ENCODE data around the gene MSH3.
A peak's percentile ranks its signal among the peaks of the same experiment; 100 is the strongest.
"Not testable (repeated sequence)": the region's sequence is repeated elsewhere in the genome, so short reads cannot be mapped to it uniquely, and the experiment has no call there.

Gene MSH3

DNA sequence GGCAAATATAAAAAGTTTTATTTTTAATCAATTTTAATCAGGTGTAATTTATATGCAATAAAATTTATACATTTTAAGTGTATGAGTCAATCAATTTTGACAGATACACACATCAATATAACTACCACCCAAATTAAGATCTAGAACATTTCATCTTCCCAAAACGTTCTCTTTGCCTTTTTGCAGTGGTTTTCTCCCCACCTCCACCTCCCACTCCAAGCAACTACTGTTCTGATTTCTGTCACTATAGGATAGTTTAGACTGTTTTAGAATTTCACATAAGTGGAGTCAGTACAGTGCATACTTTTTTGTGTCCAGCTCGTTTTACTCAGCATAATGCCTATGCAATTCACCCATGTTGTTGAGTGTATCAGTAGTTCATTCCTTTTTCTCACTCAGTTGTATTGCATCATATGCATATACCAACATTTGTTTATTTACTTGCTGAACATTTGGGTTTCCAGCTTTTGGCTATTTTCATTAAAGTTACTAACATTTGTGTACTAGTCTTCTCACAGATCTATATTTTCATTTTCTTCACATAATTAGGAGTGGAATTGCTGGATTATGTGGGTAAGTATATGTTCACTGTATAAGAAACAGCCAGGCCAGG, 52.5 kb downstream of the MSH3 start:
- no peak for DNase-seq (ENCODE audit: low read depth)

DNA sequence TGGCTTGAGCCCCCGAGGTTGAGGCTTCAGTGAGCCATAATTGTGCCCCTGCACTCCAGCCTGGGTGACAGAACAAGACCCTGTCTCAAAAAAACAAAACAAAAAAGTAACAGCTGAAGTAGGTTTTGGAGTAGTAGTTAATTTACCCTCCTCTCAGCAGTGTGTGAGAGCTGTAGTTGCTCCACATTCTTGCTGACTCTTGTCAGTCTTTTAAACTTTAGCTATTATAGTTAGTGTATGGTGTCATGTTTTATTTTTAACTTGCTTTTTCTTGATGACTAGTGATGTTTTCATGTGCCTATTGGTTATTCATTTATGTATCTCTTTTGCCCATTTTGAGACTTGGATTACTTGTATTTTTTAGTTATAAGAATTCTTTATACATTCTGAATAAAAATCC, 53.2 kb downstream of the MSH3 start:
- peak; percentile 24 for DNase-seq (ENCODE audit: low read depth)

DNA sequence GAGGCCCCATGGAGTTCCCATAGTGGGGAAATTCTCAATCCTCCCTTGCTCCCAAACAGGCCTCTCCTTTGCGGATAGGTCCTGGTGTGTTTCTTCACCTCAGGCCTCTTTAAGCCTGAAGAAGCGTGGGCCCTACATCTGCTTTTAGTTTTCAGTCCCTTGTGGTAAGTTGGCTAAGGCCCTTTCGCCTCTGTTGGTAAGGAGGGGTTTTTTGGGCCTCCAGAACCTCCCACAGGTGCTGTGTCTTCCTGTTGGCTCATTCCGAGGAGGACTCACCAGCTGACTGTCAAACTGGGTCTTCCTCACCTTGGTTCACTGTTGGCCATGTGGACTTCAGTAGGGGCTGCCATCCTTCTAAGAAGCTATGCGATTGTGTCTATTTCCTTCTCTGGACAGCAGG, 56.8 kb downstream of the MSH3 start:
- DNase-seq (ENCODE audit: low read depth) = no peak

- no peak for DNase-seq (ENCODE audit: low read depth)
Observed at GRCh38 chr5:80711938-80712337, 57.5 kb downstream of the MSH3 start.

DNA sequence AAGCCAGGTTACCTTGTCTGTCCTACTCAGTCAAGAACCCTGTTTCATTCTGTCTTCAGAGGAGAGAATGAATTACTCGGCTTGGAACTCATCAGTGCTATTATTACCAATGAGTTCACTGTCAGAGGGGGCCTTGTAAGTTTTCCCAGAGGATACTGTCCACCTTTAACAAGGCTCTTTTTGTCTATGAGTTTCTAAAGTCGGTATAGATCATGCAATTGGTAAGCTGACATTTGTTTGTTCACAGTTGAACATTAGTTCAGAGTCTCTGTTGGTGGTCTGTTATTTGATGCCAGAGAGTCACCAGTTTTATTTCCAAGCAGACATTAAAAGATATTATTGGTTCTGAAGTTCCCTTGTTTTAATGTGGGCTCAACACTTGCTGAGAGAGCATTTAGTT, 58.5 kb downstream of the MSH3 start:
- no peak for DNase-seq (ENCODE audit: low read depth)

- no peak for DNase-seq (ENCODE audit: low read depth)
Observed at GRCh38 chr5:80713631-80714030, 59.2 kb downstream of the MSH3 start.

DNA sequence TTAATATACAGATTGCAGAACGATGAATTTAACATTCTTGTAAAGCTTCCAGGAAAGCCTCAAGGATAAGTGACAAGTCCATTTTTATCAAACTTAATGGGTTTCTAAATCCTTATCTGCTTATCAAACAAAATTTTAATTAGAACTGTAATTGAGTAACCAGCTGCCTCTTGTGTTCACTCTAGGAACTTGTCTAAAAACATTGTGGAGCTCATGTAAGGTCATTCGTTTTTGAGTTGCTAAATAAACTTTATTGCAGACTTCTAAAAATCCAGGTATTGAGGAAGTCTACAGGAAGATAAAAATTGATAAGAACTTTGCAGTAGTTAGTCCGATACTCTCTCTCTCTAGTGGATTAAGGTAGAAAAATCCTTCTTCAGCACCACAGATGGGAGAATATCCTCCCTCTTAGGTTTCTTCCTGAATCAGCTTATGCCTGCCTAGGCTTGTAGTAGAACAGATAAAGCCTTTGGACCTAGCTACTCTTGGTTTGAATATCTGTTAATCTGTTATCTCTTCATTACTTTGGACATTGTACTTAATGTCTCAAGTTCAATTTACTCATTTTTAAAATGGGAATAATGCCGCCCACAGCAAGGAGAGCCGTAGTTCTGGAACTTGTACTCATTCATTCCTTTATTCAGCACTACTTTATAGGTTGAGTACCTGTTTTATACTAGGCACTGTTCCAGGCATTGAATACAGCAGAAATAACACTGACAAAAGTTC, 60.3 kb downstream of the MSH3 start:
- DNase-seq (ENCODE audit: low read depth) = no peak

- DNase-seq (ENCODE audit: low read depth) = no peak
Observed at GRCh38 chr5:80715887-80716286, 61.4 kb downstream of the MSH3 start.

GRCh38 chr5:80720181-80720580, 65.7 kb downstream of the MSH3 start:
- no peak for DNase-seq (ENCODE audit: low read depth)

- DNase-seq (ENCODE audit: low read depth) = no peak
Observed at GRCh38 chr5:80722916-80723315, 68.5 kb downstream of the MSH3 start.

- DNase-seq (ENCODE audit: low read depth) = no peak
Observed at GRCh38 chr5:80725446-80725845, 71.0 kb downstream of the MSH3 start.

DNA sequence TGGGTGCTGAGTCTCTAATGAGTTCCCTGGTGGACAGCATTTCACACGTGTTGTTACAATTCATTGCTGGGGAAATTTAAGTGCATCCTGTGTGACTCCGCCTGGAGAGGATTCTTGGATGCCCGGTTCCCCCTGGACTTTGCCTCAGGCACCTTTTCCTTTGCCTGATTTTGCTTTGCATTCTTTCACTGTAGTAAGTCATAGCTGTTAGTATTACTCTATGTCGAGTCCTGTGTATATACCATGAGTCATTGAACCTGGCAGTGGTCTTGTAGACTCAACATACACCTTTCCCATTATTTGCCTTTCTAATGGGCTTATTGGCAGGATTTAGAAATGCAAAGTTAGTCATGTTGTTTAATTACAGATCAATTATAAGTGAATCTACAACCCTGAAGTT, 82.3 kb downstream of the MSH3 start:
- no peak for DNase-seq (ENCODE audit: low read depth)

- DNase-seq (ENCODE audit: low read depth) = no peak
Observed at GRCh38 chr5:80738466-80738865, 84.0 kb downstream of the MSH3 start.

DNA sequence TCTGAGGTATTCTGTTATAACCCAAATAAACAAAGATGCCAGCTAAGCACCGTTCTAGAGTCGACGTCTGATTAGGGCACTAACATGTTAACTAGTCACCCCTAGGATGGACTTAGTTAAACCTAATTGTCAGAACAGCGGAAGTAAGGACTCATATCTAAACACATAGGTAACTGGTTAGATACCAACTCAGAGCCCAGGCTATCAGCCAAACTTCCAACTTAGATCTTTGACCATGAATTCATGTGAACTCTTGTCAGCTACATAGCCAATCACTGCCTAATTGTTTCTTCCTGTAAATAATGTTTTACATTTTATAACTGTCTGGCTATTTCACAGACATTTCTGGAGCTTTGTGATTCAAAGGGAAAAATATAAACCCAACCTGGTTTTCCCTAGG, 84.6 kb downstream of the MSH3 start:
- DNase-seq (ENCODE audit: low read depth) = no peak

DNA sequence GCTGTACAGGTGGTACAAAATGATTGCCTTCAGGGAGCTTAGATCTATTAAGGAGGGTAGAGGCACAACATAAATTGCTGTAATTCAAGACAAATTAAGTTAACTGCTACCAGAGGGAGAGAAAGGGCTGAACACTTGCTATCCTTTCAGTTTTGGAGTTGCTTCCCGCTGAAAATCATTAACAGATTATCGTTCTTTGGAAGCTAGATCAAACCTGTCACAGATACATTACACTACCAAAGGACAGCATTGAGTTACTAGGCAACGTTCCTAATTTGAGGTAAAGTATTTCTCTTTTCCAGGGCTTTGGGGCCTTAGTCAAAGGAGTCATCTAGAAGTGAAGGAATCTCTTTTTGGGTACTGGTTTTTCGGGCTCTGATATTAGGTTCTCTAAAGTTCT, 85.0 kb downstream of the MSH3 start:
- no peak for DNase-seq (ENCODE audit: low read depth)

DNA sequence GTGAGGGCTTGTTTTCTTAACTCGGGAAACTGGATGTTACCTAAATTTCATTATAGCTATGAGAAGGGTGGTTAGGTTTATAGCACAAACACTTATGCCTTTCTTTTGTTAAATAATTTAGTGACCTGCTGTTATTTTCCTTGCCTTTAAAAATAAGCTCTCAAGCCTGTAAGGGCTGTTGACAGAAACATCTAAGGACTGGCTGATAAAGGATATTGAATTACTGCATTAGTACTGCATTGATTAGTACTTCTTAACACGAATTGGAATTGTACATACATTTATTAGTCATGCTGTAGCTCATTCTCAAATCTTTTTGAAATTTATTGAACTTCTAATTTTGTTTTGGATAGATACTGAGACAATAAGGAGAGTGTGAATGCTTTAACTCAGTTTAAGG, 85.4 kb downstream of the MSH3 start:
- no peak for DNase-seq (ENCODE audit: low read depth)

DNA sequence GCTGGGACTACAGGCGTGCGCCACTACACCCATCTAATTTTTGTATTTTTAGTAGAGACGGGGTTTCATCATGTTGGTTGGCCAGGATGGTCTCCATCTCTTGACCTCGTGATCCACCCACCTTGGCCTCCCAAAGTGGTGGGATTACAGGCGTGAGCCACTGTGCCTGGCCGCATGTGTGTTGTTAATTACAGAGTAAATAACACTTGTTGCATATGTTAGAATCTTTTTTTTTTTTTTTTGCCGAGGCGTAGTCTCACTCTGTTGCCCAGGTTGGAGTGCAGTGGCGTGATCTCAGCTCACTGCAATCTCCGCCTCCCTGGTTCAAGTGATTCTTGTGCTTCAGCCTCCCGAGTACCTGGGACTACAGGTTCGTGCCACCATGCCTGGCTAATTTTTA, 86.0 kb downstream of the MSH3 start:
- not testable (repeated sequence) for DNase-seq (ENCODE audit: low read depth)

GRCh38 chr5:80740999-80741398, 86.5 kb downstream of the MSH3 start:
- DNase-seq (ENCODE audit: low read depth) = no peak

GRCh38 chr5:80744149-80744548, 89.7 kb downstream of the MSH3 start:
- DNase-seq (ENCODE audit: low read depth) = no peak

DNA sequence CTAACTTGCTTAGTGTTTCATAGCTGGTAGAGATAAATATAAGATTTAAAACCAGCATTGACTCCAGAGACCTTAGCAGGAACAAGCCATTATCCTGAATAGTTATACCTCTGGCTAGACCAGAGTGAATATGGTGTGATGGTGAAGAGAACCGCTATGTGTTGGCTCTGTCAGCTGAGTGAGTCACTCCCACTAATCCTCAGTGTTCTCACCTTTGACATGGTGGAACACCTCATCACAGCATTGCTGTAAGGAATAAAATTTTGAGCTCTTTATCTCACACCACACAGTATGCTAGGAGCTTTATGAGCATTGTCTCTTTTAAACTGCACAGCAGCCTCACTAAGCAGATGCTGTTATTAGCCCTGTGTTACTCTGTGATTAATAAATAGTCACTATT, 91.0 kb downstream of the MSH3 start:
- no peak for DNase-seq (ENCODE audit: low read depth)

DNA sequence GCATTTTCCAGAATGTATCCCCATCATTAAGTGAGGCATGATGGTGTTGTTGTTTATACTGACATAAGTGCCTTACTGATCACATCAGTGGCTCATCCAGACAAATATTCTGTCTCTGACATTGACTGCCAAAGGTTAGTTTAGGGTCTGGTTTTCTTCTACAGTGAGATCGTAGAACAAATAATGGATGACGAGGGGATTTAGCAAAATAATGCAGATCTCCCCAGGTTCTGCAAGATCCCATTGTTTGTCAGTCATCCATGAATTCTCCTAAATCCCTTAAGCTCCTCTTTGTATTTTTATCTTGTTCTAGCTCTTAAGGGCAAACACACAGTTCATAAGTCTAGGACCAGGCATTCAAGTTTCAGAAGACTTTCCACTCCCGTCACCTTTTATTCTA, 93.5 kb downstream of the MSH3 start:
- DNase-seq (ENCODE audit: low read depth) = no peak

GRCh38 chr5:80752427-80752826, 98.0 kb downstream of the MSH3 start:
- no peak for DNase-seq (ENCODE audit: low read depth)

DNA sequence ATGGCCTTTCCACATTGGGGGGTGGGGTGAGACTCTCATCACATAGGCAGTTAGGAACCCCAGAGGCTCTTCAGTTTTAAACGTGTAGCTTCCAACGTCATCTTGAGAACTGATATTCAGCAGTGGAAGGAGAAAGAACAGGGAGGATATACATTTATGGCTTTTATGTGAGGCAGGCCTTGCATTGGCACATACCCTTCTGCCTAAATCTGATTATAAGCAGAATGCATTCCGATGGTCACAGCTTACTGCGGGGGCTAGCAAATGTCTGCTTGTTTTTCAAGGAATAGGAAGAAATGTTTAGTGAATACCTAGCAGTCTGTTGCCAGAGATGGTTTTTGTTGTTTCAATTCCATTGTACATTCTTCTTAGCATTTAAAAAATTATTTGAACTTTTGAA, 99.3 kb downstream of the MSH3 start:
- DNase-seq (ENCODE audit: low read depth) = no peak

DNA sequence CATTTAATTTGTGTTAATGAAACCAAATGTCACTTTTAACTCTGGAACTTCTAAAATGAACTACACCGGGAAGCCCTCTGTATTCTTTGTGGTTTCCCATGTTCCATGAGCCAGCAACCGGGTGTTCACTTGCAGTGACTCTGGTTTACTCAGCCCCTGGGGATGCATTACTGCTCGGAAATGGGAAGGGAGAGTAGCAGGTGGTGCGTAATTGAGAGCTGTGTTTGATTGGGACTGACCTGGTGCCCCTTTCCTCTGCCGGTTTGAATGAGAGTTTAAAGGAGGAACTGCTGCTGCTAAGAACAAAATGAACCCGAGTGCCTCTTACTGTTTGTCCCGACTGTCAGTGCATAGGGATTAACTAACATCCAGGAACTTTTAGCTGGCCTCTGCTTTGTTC, 100.4 kb downstream of the MSH3 start:
- DNase-seq (ENCODE audit: low read depth) = peak; percentile 62

Data from stromal cell of bone marrow (primary cell).